K562 (cell line): ENCODE measurements around the gene GMPR. TPM values are rescaled to one million over a fixed set of nuclear protein-coding genes. Genes with fewer than 3 reads are reported as not detected.

Experiments used
- FIP1L1 ChIP-seq: fragments of 200-400 bp; formaldehyde crosslinking; IDR thresholded peaks from 2 replicates; pipeline ENCODE4 v1.6.1; 2018; ENCODE audit warnings: mild to moderate bottlenecking, low read depth, low read length; ENCODE audit not compliant: poor library complexity, severe bottlenecking
- KAT2B ChIP-seq: IDR thresholded peaks from one replicate; pipeline ENCODE4 v1.6.1; 2012; ENCODE audit warnings: low read depth, mild to moderate bottlenecking, control low read depth, inconsistent platforms, low read length, moderate library complexity
- MAFF ChIP-seq: IDR thresholded peaks from 2 replicates; pipeline ENCODE4 v1.6.1; 2012; ENCODE audit warnings: low read length, improper control_type of control experiment
- MIER1 ChIP-seq: fragments of 450-650 bp; IDR thresholded peaks from 2 replicates; pipeline ENCODE4 v1.6.1; 2016; ENCODE audit warnings: antibody characterized with exemption, mild to moderate bottlenecking, low read depth
- NFATC3 ChIP-seq: fragments of 450-650 bp; IDR thresholded peaks from 2 replicates; pipeline ENCODE4 v1.6.1; 2017; ENCODE audit warnings: mild to moderate bottlenecking
- RAD21 ChIP-seq, 2 experiments: fragments of 250-450 bp in 1 of 2; fragments of 450-650 bp in 1 of 2; sonication (Bioruptor Pico) in 1 of 2; formaldehyde crosslinking in 1 of 2; IDR thresholded peaks in 1 of 2; conservative IDR thresholded peaks in 1 of 2; 2 replicates each; pipeline versions ENCODE4 v1.4.0 to v1.8.0; 2020 to 2022; ENCODE audit warnings: mild to moderate bottlenecking in 2 of 2, moderate library complexity in 1 of 2
- RBBP5 ChIP-seq: fragments of 200-600 bp; sonication (generic); IDR thresholded peaks from 2 replicates; pipeline ENCODE4 v1.6.1; 2012; ENCODE audit warnings: borderline replicate concordance, mild to moderate bottlenecking, low read length, control low read depth, inconsistent platforms; ENCODE audit not compliant: insufficient read depth, poor library complexity, severe bottlenecking
- TCF7 ChIP-seq: sonication (generic); IDR thresholded peaks from 2 replicates; pipeline ENCODE4 v1.6.1; 2016; ENCODE audit warnings: antibody characterized with exemption, borderline replicate concordance
- YBX1 ChIP-seq: fragments of 450-650 bp; IDR thresholded peaks from 2 replicates; pipeline ENCODE4 v1.7.1; 2016; ENCODE audit warnings: mild to moderate bottlenecking
- ZNF174 ChIP-seq: fragments of 250-450 bp; sonication (Bioruptor Pico); IDR thresholded peaks from 2 replicates; pipeline ENCODE4 v1.4.0; 2020; ENCODE audit warnings: mild to moderate bottlenecking
- ZNF507 ChIP-seq: conservative IDR thresholded peaks from 2 replicates; pipeline ENCODE4 v1.6.1; 2017; ENCODE audit warnings: missing genetic modification characterization, missing compliant biosample characterization
- ZNF764 ChIP-seq: fragments of 250-450 bp; sonication (Bioruptor Pico); IDR thresholded peaks from 2 replicates; pipeline ENCODE4 v1.4.0; 2020; ENCODE audit warnings: low read depth, mild to moderate bottlenecking, moderate library complexity
- polyA plus RNA-seq, 8 experiments: library from polyadenylated mRNA; depleted of rRNA in 4 of 8; stranded (reverse) in 5 of 8; unstranded in 3 of 8; fragments of >200 nt; fragmentation: Nextera tagmentation in 2 of 8; fragmentation: Illumina TruSeq in 1 of 8; extraction: Ambion mirVana in 2 of 8; extraction: Trizol in 1 of 8; gene quantifications; 2 replicates each; pipeline versions ENCODE4 v1.2.1 to v1.2.3, GENCODE V29; 2011 to 2014; ENCODE audit warnings: inconsistent platforms in 1 of 8, missing spikeins in 1 of 8
- total RNA-seq, 7 experiments: library from RNA; depleted of rRNA in 6 of 7; stranded (reverse); fragments of >200 nt in 6 of 7; fragmentation: Illumina TruSeq in 2 of 7; extraction: Trizol in 2 of 7; gene quantifications; 2 replicates each; pipeline versions ENCODE4 v1.2.1 to v1.2.3, GENCODE V29; 2011 to 2021; ENCODE audit warnings: low replicate concordance in 1 of 7
- TF ChIP-seq, protein P1 (sequence below): fragments of 450-650 bp; IDR thresholded peaks from 2 replicates; pipeline ENCODE4 v1.6.1; 2016; ENCODE audit warnings: mild to moderate bottlenecking, moderate library complexity
- TF ChIP-seq, protein P2 (sequence below): fragments of 250-450 bp; sonication (Bioruptor Pico); IDR thresholded peaks from 2 replicates; pipeline ENCODE4 v1.5.0; 2022; ENCODE audit warnings: mild to moderate bottlenecking

GMPR gene
- total and polyA plus RNA-seq, 9 of the 15 experiments (the other 6 are each of a cell fraction or from before 2014, with no cell fraction given), result 34.6 to 83.7 (median 49.8) TPM

DNA sequence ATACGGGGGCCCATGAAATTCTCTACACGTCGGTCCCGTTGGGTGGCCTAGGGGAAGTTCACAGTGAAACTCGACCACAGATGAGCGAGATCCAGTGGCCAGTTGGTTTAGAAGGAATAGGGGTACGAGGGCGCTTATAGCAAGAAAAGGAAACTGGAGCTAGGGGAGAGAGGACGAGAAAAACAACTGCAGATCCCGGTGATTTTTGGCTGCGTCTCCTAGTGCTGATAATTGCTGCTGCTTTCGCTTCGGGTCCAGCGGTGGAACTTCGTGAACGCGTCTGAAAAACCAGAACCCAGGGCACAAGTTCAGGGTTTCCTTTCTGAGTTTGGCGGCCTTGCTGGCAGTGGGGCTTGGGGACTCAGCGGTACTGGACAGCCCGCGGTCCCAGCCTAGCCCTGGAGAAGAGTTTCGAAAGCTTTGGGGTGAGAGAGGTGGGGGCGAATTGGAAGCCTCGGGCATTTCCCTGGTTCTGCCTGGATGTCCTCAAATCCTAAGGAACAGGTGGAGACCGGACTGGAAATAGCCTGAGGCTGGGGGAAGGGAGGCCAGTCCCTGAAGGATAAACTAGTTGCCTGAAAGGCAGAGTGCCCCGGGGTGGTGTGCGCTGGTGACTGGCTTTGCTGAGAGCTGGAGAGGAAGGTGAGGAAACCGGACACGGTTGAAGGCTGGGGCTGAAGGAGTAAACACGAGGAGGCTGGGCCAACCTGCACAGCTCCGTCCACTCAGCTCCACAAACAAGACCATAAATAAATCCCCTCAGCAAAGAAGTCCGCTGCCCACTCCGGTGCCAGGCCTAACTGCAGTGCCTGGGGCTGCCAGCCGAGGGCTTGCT lies 793 bp downstream of the GMPR start (continued):
- TF ChIP-seq NFATC3 (no peak), MIER1 (0 out of 2 replicates have a peak, but pooled peaks have one; percentile 22), RBBP5 (peak; percentile 20), MAFF (no peak), RAD21 (CRISPR knock-in tag; conservative IDR thresholded peaks at IDR 0.05 in 1 of 2, IDR thresholded peaks at IDR 0.05 in 1 of 2) (peak in 1 of 2 experiments; percentile 34; a peak in 3 of 4 replicates), YBX1 (no peak), ZNF174 (no peak), FIP1L1 (peak; percentile 13), TCF7 (0 out of 2 replicates have a peak, but pooled peaks have one; percentile 7), KAT2B (no peak), ZNF764 (CRISPR knock-in tag) (no peak), ZNF507 (tag) (no peak)
- TF ChIP-seq, protein P1, sequence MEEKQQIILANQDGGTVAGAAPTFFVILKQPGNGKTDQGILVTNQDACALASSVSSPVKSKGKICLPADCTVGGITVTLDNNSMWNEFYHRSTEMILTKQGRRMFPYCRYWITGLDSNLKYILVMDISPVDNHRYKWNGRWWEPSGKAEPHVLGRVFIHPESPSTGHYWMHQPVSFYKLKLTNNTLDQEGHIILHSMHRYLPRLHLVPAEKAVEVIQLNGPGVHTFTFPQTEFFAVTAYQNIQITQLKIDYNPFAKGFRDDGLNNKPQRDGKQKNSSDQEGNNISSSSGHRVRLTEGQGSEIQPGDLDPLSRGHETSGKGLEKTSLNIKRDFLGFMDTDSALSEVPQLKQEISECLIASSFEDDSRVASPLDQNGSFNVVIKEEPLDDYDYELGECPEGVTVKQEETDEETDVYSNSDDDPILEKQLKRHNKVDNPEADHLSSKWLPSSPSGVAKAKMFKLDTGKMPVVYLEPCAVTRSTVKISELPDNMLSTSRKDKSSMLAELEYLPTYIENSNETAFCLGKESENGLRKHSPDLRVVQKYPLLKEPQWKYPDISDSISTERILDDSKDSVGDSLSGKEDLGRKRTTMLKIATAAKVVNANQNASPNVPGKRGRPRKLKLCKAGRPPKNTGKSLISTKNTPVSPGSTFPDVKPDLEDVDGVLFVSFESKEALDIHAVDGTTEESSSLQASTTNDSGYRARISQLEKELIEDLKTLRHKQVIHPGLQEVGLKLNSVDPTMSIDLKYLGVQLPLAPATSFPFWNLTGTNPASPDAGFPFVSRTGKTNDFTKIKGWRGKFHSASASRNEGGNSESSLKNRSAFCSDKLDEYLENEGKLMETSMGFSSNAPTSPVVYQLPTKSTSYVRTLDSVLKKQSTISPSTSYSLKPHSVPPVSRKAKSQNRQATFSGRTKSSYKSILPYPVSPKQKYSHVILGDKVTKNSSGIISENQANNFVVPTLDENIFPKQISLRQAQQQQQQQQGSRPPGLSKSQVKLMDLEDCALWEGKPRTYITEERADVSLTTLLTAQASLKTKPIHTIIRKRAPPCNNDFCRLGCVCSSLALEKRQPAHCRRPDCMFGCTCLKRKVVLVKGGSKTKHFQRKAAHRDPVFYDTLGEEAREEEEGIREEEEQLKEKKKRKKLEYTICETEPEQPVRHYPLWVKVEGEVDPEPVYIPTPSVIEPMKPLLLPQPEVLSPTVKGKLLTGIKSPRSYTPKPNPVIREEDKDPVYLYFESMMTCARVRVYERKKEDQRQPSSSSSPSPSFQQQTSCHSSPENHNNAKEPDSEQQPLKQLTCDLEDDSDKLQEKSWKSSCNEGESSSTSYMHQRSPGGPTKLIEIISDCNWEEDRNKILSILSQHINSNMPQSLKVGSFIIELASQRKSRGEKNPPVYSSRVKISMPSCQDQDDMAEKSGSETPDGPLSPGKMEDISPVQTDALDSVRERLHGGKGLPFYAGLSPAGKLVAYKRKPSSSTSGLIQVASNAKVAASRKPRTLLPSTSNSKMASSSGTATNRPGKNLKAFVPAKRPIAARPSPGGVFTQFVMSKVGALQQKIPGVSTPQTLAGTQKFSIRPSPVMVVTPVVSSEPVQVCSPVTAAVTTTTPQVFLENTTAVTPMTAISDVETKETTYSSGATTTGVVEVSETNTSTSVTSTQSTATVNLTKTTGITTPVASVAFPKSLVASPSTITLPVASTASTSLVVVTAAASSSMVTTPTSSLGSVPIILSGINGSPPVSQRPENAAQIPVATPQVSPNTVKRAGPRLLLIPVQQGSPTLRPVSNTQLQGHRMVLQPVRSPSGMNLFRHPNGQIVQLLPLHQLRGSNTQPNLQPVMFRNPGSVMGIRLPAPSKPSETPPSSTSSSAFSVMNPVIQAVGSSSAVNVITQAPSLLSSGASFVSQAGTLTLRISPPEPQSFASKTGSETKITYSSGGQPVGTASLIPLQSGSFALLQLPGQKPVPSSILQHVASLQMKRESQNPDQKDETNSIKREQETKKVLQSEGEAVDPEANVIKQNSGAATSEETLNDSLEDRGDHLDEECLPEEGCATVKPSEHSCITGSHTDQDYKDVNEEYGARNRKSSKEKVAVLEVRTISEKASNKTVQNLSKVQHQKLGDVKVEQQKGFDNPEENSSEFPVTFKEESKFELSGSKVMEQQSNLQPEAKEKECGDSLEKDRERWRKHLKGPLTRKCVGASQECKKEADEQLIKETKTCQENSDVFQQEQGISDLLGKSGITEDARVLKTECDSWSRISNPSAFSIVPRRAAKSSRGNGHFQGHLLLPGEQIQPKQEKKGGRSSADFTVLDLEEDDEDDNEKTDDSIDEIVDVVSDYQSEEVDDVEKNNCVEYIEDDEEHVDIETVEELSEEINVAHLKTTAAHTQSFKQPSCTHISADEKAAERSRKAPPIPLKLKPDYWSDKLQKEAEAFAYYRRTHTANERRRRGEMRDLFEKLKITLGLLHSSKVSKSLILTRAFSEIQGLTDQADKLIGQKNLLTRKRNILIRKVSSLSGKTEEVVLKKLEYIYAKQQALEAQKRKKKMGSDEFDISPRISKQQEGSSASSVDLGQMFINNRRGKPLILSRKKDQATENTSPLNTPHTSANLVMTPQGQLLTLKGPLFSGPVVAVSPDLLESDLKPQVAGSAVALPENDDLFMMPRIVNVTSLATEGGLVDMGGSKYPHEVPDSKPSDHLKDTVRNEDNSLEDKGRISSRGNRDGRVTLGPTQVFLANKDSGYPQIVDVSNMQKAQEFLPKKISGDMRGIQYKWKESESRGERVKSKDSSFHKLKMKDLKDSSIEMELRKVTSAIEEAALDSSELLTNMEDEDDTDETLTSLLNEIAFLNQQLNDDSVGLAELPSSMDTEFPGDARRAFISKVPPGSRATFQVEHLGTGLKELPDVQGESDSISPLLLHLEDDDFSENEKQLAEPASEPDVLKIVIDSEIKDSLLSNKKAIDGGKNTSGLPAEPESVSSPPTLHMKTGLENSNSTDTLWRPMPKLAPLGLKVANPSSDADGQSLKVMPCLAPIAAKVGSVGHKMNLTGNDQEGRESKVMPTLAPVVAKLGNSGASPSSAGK, result peak; percentile 69
- TF ChIP-seq, protein P2, sequence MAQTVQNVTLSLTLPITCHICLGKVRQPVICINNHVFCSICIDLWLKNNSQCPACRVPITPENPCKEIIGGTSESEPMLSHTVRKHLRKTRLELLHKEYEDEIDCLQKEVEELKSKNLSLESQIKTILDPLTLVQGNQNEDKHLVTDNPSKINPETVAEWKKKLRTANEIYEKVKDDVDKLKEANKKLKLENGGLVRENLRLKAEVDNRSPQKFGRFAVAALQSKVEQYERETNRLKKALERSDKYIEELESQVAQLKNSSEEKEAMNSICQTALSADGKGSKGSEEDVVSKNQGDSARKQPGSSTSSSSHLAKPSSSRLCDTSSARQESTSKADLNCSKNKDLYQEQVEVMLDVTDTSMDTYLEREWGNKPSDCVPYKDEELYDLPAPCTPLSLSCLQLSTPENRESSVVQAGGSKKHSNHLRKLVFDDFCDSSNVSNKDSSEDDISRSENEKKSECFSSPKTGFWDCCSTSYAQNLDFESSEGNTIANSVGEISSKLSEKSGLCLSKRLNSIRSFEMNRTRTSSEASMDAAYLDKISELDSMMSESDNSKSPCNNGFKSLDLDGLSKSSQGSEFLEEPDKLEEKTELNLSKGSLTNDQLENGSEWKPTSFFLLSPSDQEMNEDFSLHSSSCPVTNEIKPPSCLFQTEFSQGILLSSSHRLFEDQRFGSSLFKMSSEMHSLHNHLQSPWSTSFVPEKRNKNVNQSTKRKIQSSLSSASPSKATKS (CRISPR knock-in tag), result no peak
